ENCODE data around the gene GRIFIN.

The GRIFIN gene

DNA sequence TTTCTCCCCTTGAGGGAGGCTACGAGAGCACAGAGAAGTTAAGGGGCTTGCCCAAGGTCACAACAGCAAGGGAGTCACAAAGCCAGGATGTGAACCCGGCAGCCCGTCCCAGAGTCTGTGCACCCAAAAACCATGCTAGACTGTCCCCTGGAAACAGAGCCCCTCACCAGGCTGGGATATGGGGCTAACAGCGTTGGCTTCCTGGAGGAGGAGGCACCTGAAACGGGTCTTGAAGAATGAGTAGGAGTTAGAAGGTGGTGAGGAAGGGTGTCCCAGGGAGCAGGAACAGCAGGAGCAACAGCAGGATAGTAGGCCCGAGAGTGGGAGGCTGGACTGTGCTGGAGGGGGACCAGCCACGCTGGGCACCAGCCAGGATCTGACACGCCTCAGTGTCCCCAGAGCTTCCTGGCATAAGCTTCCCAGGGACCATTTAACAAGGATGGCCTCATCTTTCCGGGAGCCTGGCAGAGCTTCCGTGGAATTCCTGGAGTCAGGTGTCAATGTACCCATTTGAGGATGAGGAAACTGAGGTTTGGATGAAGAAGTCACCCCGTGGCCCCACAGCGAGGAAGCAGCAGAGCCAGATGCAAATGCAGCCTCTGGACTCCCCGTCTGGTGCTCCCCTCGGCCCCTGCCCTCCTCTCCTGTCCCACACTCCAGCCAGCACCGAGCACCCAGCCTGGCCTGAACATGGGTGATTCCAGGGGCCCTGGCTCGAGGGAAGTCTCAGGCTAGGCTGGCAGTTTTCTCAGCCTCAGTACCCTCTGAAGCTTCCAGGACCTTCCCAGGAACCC lies 3.3 kb upstream of the GRIFIN start:
- Histone ChIP-seq H3K27ac (ENCODE audit: low read depth, low read length) (no peak overlapping the region), H3K4me1 (ENCODE audit: control insufficient read depth in 1 of 2, insufficient read depth in 2 of 2, low read length in 2 of 2) (peaks cover 0 to 2% of the 10 kb centered on the region in 2 experiments), H3K79me2 (ENCODE audit: control insufficient read depth, insufficient read depth, low read length, poor library complexity) (no peaks in the 10 kb centered on the region), H3K9me3 (ENCODE audit: insufficient read depth, low read depth, low read length) (peaks cover 4% of the 10 kb centered on the region), H2AK5ac (ENCODE audit: low read length) (no peak overlapping the region), H3K4me3 (ENCODE audit: low read depth, low read length) (no peak overlapping the region), H4K8ac (ENCODE audit: low read depth, low read length) (no peak overlapping the region), H3K36me3 (ENCODE audit: control insufficient read depth in 1 of 2, insufficient read depth in 2 of 2, low read length in 2 of 2) (no peaks in the 10 kb centered on the region), H2AFZ (ENCODE audit: insufficient read depth, low read length, poor library complexity) (no peak overlapping the region), H4K91ac (ENCODE audit: low read depth, low read length) (no peak overlapping the region), H2BK120ac (ENCODE audit: insufficient read depth, low read length, poor library complexity) (no peak overlapping the region), H3K27me3 (ENCODE audit: insufficient read depth, low read length) (no peaks in the 10 kb centered on the region), H3K18ac (ENCODE audit: low read length) (no peak overlapping the region), H2BK5ac (ENCODE audit: low read depth, low read length, poor library complexity) (no peak overlapping the region), H3K9ac (ENCODE audit: low read length) (no peak overlapping the region), H3K14ac (ENCODE audit: low read length) (no peak overlapping the region), H3K23ac (ENCODE audit: low read length) (no peak overlapping the region), H3K79me1 (ENCODE audit: low read length) (no peaks in the 10 kb centered on the region), H2BK12ac (ENCODE audit: low read length) (no peak overlapping the region), H3K4ac (ENCODE audit: low read depth, low read length) (no peak overlapping the region), H4K12ac (ENCODE audit: low read depth, low read length) (no peak overlapping the region), H3K4me2 (ENCODE audit: low read length) (no peak overlapping the region)
- DNase-seq, result no peak
- WGBS (ENCODE audit: extremely low coverage, insufficient coverage, insufficient read length), result no CpG with 5 or more reads among the region's 16 CpGs

DNA sequence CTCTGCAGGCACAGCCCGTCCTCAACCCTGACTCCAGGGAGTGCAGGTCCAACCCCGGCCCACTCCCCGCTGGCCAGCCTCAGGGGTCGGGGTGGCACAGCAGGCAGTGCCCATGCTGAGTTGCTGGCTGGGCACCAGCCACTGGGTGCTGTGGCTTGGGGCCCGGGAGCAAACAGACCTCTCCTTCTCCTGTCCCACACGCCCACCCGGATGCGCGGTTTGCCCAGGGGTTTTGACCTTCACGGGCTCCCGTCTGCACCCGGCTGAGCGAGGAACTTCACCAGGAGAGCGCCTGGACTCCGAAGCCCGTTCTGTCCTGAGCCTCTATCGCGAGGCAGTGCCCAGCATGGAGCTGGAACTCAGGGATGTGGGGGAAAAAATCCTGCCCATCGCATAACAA lies 2.6 kb upstream of the GRIFIN start:
- no peak overlapping the region for H2BK120ac ChIP-seq (ENCODE audit: insufficient read depth, low read length, poor library complexity)
- DNase-seq, result no peak
- H3K14ac ChIP-seq (ENCODE audit: low read length), result no peak overlapping the region
- H2BK5ac ChIP-seq (ENCODE audit: low read depth, low read length, poor library complexity), result no peak overlapping the region
- H3K9me3 ChIP-seq (ENCODE audit: insufficient read depth, low read depth, low read length), result peaks cover 4% of the 10 kb centered on the region
- no peak overlapping the region for H3K4me3 ChIP-seq (ENCODE audit: low read depth, low read length)
- H4K8ac ChIP-seq (ENCODE audit: low read depth, low read length), result no peak overlapping the region
- no peak overlapping the region for H3K27ac ChIP-seq (ENCODE audit: low read depth, low read length)
- no peak overlapping the region for H4K91ac ChIP-seq (ENCODE audit: low read depth, low read length)
- no peaks in the 10 kb centered on the region for H3K79me2 ChIP-seq (ENCODE audit: control insufficient read depth, insufficient read depth, low read length, poor library complexity)
- H2AK5ac ChIP-seq (ENCODE audit: low read length), result no peak overlapping the region
- H3K23ac ChIP-seq (ENCODE audit: low read length), result no peak overlapping the region
- no peaks in the 10 kb centered on the region for H3K27me3 ChIP-seq (ENCODE audit: insufficient read depth, low read length)
- no peak overlapping the region for H3K18ac ChIP-seq (ENCODE audit: low read length)
- H3K4me2 ChIP-seq (ENCODE audit: low read length), result no peak overlapping the region
- H2AFZ ChIP-seq (ENCODE audit: insufficient read depth, low read length, poor library complexity), result no peak overlapping the region
- peaks cover 0 to 2% of the 10 kb centered on the region in 2 experiments for H3K4me1 ChIP-seq (ENCODE audit: control insufficient read depth in 1 of 2, insufficient read depth in 2 of 2, low read length in 2 of 2)
- H4K12ac ChIP-seq (ENCODE audit: low read depth, low read length), result no peak overlapping the region
- H3K4ac ChIP-seq (ENCODE audit: low read depth, low read length), result no peak overlapping the region
- WGBS (ENCODE audit: extremely low coverage, insufficient coverage, insufficient read length), result no CpG with 5 or more reads among the region's 19 CpGs
- H2BK12ac ChIP-seq (ENCODE audit: low read length), result no peak overlapping the region
- H3K9ac ChIP-seq (ENCODE audit: low read length), result no peak overlapping the region
- H3K36me3 ChIP-seq (ENCODE audit: control insufficient read depth in 1 of 2, insufficient read depth in 2 of 2, low read length in 2 of 2), result no peaks in the 10 kb centered on the region
- no peaks in the 10 kb centered on the region for H3K79me1 ChIP-seq (ENCODE audit: low read length)

DNA sequence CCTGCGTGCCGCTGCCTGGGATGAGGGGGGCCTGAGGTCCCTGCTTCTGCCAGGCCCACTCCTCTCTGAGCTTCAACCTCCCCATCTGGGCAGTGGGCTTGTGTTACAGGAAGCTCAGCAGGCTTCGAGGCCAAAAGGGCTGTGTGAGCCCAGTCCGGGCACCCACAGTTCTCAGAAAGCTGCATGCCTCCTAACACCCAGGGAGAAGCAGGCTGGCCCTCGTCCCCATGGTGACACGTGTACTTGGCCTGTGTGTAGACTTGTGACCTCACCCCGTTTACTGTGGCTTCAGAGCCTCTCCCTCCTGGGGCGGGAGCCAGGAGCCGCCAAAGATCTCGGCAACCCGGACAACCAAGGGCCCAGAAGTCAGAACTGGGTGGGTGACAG lies 2.2 kb upstream of the GRIFIN start:
- no peaks in the 10 kb centered on the region for H3K36me3 ChIP-seq (ENCODE audit: control insufficient read depth in 1 of 2, insufficient read depth in 2 of 2, low read length in 2 of 2)
- no peak overlapping the region for H2BK5ac ChIP-seq (ENCODE audit: low read depth, low read length, poor library complexity)
- no peak overlapping the region for H2BK12ac ChIP-seq (ENCODE audit: low read length)
- H3K18ac ChIP-seq (ENCODE audit: low read length), result no peak overlapping the region
- H3K14ac ChIP-seq (ENCODE audit: low read length), result no peak overlapping the region
- H3K79me2 ChIP-seq (ENCODE audit: control insufficient read depth, insufficient read depth, low read length, poor library complexity), result no peaks in the 10 kb centered on the region
- H3K4ac ChIP-seq (ENCODE audit: low read depth, low read length), result no peak overlapping the region
- H3K9me3 ChIP-seq (ENCODE audit: insufficient read depth, low read depth, low read length), result peaks cover 4% of the 10 kb centered on the region
- no peaks in the 10 kb centered on the region for H3K27me3 ChIP-seq (ENCODE audit: insufficient read depth, low read length)
- H4K12ac ChIP-seq (ENCODE audit: low read depth, low read length), result no peak overlapping the region
- H4K8ac ChIP-seq (ENCODE audit: low read depth, low read length), result no peak overlapping the region
- no peak overlapping the region for H3K9ac ChIP-seq (ENCODE audit: low read length)
- H3K4me1 ChIP-seq (ENCODE audit: control insufficient read depth in 1 of 2, insufficient read depth in 2 of 2, low read length in 2 of 2), result peaks cover 0 to 2% of the 10 kb centered on the region in 2 experiments
- H2AK5ac ChIP-seq (ENCODE audit: low read length), result no peak overlapping the region
- no peak overlapping the region for H3K27ac ChIP-seq (ENCODE audit: low read depth, low read length)
- H3K23ac ChIP-seq (ENCODE audit: low read length), result no peak overlapping the region
- no peaks in the 10 kb centered on the region for H3K79me1 ChIP-seq (ENCODE audit: low read length)
- no peak overlapping the region for H2BK120ac ChIP-seq (ENCODE audit: insufficient read depth, low read length, poor library complexity)
- no CpG with 5 or more reads among the region's 11 CpGs for WGBS (ENCODE audit: extremely low coverage, insufficient coverage, insufficient read length)
- no peak overlapping the region for H2AFZ ChIP-seq (ENCODE audit: insufficient read depth, low read length, poor library complexity)
- no peak overlapping the region for H4K91ac ChIP-seq (ENCODE audit: low read depth, low read length)
- H3K4me3 ChIP-seq (ENCODE audit: low read depth, low read length), result no peak overlapping the region
- DNase-seq, result no peak
- H3K4me2 ChIP-seq (ENCODE audit: low read length), result no peak overlapping the region

DNA sequence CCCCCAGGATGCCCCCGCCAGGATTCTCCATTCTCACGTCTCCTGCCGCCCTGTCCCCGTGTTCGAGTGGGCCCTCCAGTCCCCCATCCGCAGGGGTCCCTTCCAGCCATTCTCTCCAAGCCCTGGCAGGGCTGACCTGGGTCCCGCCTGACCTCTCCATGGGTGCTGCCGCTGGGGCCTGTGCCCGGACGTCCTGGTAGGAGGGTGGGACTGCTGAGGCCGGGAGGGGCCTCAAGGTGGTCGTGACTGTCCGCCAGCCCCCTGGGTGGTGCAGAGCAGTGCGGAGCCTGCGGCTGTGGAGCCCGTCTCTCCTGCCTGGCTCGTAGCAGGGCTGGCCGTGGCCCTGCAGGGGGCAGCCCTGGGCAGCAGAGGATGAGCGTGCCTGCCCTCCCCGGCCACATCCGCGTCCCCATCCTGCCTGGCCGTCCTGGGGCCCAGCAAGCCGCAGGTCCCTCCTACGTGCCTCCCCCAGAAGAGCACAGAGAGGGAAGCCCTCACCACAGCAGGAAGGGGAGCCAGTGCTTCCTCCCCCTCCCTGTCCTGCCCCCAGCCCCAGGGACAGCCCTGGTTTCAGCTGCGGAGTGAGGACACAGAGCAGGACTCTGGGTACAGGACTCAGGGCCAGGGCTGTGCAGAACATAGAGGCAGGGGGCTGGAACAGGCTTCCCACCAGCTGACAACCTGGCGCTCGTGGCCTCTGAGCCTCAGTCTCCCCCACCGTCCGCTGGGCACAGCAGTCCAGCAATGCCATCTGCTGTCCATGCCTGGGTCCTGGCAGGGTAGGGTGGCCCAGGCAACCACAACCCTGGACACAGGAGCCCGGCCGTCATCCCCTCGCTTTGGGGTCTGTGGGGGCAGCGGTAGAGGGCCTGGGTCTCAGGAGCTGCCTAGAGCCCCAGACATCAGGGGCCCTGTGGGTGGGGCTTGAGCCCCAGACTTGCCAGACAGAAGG lies 1.5 kb upstream of the GRIFIN start:
- no peak overlapping the region for H3K9ac ChIP-seq (ENCODE audit: low read length)
- H2AK5ac ChIP-seq (ENCODE audit: low read length), result no peak overlapping the region
- peaks cover 0 to 2% of the 10 kb centered on the region in 2 experiments for H3K4me1 ChIP-seq (ENCODE audit: control insufficient read depth in 1 of 2, insufficient read depth in 2 of 2, low read length in 2 of 2)
- H3K23ac ChIP-seq (ENCODE audit: low read length), result no peak overlapping the region
- DNase-seq, result peak in 1 of 2 donors; percentile 37
- peaks cover 4% of the 10 kb centered on the region for H3K9me3 ChIP-seq (ENCODE audit: insufficient read depth, low read depth, low read length)
- H3K14ac ChIP-seq (ENCODE audit: low read length), result no peak overlapping the region
- no peak overlapping the region for H3K27ac ChIP-seq (ENCODE audit: low read depth, low read length)
- H2AFZ ChIP-seq (ENCODE audit: insufficient read depth, low read length, poor library complexity), result peak overlapping the region; percentile 24
- no peak overlapping the region for H4K91ac ChIP-seq (ENCODE audit: low read depth, low read length)
- H3K27me3 ChIP-seq (ENCODE audit: insufficient read depth, low read length), result no peaks in the 10 kb centered on the region
- WGBS (ENCODE audit: extremely low coverage, insufficient coverage, insufficient read length), result no CpG with 5 or more reads among the region's 34 CpGs
- H3K79me1 ChIP-seq (ENCODE audit: low read length), result no peaks in the 10 kb centered on the region
- H2BK12ac ChIP-seq (ENCODE audit: low read length), result no peak overlapping the region
- H3K4me3 ChIP-seq (ENCODE audit: low read depth, low read length), result peak overlapping the region; percentile 42
- no peak overlapping the region for H2BK120ac ChIP-seq (ENCODE audit: insufficient read depth, low read length, poor library complexity)
- H3K4me2 ChIP-seq (ENCODE audit: low read length), result no peak overlapping the region
- no peaks in the 10 kb centered on the region for H3K36me3 ChIP-seq (ENCODE audit: control insufficient read depth in 1 of 2, insufficient read depth in 2 of 2, low read length in 2 of 2)
- H2BK5ac ChIP-seq (ENCODE audit: low read depth, low read length, poor library complexity), result no peak overlapping the region
- H3K4ac ChIP-seq (ENCODE audit: low read depth, low read length), result no peak overlapping the region
- H4K12ac ChIP-seq (ENCODE audit: low read depth, low read length), result no peak overlapping the region
- H3K79me2 ChIP-seq (ENCODE audit: control insufficient read depth, insufficient read depth, low read length, poor library complexity), result no peaks in the 10 kb centered on the region
- H3K18ac ChIP-seq (ENCODE audit: low read length), result no peak overlapping the region
- no peak overlapping the region for H4K8ac ChIP-seq (ENCODE audit: low read depth, low read length)

All from trophoblast cell (in vitro differentiated cells and primary cell).